Measurements from ENCODE around the gene MUC5AC.
"Not testable (repeated sequence)": the region's sequence is repeated elsewhere in the genome, so short reads cannot be mapped to it uniquely, and the experiment has no call there.

Gene MUC5AC, protein sequence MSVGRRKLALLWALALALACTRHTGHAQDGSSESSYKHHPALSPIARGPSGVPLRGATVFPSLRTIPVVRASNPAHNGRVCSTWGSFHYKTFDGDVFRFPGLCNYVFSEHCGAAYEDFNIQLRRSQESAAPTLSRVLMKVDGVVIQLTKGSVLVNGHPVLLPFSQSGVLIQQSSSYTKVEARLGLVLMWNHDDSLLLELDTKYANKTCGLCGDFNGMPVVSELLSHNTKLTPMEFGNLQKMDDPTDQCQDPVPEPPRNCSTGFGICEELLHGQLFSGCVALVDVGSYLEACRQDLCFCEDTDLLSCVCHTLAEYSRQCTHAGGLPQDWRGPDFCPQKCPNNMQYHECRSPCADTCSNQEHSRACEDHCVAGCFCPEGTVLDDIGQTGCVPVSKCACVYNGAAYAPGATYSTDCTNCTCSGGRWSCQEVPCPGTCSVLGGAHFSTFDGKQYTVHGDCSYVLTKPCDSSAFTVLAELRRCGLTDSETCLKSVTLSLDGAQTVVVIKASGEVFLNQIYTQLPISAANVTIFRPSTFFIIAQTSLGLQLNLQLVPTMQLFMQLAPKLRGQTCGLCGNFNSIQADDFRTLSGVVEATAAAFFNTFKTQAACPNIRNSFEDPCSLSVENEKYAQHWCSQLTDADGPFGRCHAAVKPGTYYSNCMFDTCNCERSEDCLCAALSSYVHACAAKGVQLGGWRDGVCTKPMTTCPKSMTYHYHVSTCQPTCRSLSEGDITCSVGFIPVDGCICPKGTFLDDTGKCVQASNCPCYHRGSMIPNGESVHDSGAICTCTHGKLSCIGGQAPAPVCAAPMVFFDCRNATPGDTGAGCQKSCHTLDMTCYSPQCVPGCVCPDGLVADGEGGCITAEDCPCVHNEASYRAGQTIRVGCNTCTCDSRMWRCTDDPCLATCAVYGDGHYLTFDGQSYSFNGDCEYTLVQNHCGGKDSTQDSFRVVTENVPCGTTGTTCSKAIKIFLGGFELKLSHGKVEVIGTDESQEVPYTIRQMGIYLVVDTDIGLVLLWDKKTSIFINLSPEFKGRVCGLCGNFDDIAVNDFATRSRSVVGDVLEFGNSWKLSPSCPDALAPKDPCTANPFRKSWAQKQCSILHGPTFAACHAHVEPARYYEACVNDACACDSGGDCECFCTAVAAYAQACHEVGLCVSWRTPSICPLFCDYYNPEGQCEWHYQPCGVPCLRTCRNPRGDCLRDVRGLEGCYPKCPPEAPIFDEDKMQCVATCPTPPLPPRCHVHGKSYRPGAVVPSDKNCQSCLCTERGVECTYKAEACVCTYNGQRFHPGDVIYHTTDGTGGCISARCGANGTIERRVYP (N-terminal part only)

DNA sequence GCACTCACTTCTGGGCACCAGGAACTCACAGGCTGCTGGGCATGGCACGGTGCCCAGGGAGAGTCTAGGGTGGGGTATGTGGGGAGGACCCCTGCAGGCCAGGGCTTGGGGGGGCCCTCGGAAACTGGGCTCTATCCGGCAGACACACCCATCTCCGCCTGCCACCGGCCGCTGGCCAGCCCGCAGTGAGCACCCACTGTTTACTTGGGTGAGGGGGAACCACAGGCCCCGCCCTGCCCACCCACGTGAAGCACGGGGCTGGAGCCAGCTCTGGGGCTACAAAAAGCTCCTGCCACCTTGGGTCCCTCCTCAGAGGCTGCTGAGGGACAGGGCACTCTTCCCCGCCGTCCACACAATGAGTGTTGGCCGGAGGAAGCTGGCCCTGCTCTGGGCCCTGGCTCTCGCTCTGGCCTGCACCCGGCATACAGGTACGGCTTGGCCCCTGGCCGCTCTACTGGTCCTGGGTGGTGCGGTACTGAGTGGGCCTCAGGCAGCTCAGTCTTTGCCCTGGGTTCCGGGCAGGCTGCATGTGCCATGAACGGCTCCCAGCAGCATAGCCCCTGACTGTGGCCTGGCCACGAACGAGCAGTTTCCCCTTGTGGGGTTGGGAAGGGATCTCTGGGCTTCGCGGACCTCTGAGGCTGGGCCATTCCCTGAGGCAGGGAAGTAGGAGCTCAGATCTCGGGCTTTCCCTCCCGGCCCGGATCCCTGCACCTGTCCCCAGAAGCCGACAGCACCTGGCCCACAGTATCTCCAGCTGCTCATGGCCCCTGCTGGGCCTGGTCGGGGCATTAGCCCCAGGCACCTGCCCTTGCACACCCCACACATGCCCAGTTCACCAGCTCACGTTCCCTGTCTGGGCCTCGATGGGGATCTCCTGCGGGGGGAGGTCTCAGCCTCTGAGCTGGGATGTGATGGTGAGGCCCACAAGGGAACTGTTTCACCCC, at the start of gene MUC5AC:
Gene MUC5AC, plus strand, starts transcription at position 309 of the 947 bp plus-strand sequence. Its CDS starts 47 bp downstream, at position 356.
- no peak for DNase-seq (ENCODE audit: low read depth in 2 of 2)

DNA sequence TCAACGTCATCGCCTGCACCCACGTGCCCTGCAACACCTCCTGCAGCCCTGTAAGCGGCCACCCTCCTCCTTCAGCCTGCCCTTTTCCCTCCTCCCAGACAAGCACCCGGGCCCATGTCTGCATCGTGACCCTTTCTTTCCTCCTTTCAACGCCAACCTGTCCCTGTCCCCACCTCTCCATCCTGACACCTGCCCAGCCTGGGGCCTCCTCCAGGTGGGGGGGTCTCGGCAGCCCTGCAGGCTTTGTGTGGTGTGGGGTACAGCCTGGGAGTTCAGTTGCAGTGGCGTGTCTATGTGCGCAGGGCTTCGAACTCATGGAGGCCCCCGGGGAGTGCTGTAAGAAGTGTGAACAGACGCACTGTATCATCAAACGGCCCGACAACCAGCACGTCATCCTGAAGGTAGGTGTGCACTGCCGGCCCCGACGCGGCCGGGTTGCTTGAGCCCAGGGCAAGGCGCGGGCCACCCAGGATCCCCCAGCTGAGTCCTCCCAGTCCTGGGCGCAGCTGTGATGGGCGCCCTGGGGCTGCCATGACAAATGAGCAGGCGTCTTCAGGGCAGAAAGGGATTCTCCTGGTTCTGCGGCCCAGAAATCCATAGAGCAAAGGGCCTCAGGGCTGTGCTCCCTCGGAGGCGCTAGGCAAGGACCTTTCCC, 49.4 kb upstream of the MUC5AC start:
- no peak for DNase-seq (ENCODE audit: low read depth in 2 of 2)

DNA sequence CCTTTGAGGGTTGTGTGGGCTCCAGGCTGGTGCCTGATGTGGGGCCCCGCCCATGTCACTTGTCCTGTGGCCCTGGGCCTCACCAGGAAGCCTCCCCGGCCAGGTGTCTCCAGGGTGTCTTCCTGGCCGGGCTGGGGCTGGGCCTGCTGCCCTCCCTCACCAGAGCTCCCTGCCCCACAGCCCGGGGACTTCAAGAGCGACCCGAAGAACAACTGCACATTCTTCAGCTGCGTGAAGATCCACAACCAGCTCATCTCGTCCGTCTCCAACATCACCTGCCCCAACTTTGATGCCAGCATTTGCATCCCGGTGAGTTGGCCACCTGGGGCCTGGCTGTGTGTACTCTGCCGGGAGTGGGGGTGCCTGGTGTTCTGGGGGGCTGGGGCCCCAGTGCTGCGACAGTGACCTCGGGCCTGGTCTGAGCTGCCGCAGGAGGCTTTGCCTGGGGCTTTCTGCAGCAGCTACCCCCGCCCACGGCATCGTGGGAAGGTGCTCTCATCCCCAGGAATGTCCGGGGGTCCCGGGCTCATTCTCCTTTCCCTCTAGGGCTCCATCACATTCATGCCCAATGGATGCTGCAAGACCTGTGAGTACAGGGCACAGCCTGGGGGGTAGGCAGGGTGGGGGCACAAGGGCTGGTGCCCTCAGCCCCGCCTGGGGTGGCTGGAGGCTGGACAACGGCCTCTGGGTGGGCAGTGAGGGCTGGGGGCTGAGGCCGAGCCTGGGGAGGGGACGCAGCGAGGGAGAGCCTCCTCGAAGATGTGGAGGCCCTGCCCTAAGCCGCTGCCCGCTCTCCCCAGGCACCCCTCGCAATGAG, 48.4 kb upstream of the MUC5AC start:
- no peak for DNase-seq (ENCODE audit: low read depth in 2 of 2)

GRCh38 chr11:1109918-1110705, 47.6 kb upstream of the MUC5AC start:
- DNase-seq (ENCODE audit: low read depth in 2 of 2), result no peak

GRCh38 chr11:1111545-1112212, 46.1 kb upstream of the MUC5AC start:
- DNase-seq (ENCODE audit: low read depth in 2 of 2), result no peak

DNA sequence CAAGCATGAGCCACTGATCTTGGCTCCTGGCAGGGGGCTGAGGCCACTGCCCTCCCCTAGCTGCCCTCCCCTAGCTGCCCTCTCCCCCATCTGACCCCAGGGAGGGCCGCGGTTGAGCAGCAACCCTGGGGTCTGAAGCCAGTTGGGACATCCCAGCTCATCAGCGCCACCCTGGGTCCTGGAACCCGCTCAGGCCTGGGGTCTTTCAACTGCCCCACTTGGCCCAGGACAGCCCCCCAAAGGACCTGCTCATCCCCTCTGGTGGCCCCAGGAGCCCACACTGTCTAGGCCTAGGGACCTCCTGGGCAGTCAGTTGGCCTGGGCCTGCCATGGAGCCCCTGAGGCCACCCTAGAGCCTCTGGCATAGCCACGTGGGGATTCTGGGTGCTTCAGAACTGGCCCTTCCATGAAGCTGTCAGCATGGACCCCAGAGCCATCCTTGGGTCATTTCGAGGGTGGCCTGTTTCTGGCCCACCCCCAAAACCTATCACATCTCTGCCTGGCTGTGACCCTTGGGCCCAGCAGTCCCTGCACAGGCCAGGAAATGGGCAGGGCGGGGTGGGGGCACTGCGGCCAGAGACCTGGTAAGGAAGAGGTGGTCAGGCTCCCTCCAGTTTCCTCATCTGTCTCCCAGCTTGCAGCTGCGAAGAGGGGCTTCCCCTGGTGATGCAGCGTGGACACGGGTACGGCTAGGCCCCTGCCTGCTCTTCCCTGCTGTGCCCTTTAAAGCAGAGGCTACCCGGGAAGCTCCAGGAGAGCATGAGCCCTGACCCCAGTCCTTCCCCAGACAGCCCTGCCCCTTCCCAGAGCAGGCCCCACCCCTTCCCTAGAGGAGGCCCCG, 45.2 kb upstream of the MUC5AC start:
- no peak for DNase-seq (ENCODE audit: low read depth in 2 of 2)

GRCh38 chr11:1113405-1114201, 44.1 kb upstream of the MUC5AC start:
- DNase-seq (ENCODE audit: low read depth in 2 of 2), result no peak

DNA sequence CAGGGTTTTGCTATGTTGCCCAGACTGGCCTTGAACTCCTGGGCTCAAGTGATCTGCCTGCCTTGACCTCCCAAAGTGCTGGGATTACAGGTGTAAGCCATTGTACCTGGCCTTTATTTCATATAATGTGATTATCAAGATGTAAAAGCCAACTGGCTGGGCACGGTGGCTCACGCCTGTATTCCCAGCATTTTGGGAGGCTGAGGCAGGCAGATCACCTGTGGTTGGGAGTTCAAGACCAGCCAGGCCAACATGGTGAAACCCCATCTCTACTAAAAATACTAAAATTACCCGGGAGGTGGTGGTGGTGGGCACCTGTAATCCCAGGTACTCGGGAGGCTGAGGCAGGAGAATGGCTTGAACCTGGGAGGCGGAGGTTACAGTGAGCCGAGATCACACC, 42.5 kb upstream of the MUC5AC start:
- DNase-seq (ENCODE audit: low read depth in 2 of 2), result not testable (repeated sequence)

- no peak for DNase-seq (ENCODE audit: low read depth in 2 of 2)
These were observed 41.6 kb upstream of the MUC5AC start for GRCh38 chr11:1116104-1116503.

GRCh38 chr11:1116666-1117390, 40.9 kb upstream of the MUC5AC start:
- DNase-seq (ENCODE audit: low read depth in 2 of 2), result no peak

DNA sequence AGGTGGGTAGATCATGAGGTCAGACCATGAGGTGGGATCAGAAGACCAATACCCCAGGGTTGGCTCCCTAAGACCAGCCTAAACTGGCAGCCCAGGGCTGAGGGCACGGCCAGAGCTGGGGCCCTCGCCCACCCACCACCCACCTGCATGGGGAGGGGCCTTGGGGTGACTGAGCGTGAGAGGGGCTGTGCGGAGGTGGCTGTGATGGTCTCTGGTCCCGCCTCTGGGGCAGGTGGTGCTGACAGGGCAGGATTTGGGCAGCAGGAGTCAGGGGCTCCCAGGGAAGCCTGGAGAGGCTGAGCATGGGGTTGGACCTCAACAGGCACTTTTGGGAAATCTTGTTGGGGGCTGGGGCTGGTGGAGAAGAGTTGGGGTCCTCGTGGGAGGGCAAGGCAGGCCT, 39.8 kb upstream of the MUC5AC start:
- no peak for DNase-seq (ENCODE audit: low read depth in 2 of 2)

- DNase-seq (ENCODE audit: low read depth in 2 of 2), result no peak
These were observed 38.8 kb upstream of the MUC5AC start for GRCh38 chr11:1118755-1119603.

- no peak for DNase-seq (ENCODE audit: low read depth in 2 of 2)
These were observed 38.1 kb upstream of the MUC5AC start for GRCh38 chr11:1119604-1120146.
